ENCODE results near the gene HMX2. TPM values are rescaled to one million over a fixed set of nuclear protein-coding genes. Genes with fewer than 3 reads are reported as not detected.

The HMX2 gene
- total RNA-seq, 4 donors from 2014 or later: not detected

GRCh38 chr10:123146894-123147634, 872 bp upstream of the HMX2 start:
- intact Hi-C loops (cut with DNase I): no loop called here
- H3K27me3 ChIP-seq: peaks cover 6 to 100% (median 96%) of the 10 kb centered on the region in 4 donors
- H3K4me1 ChIP-seq: peaks cover 43 to 79% (median 65%) of the 10 kb centered on the region in 4 donors
- WGBS: 11% methylated on average over 24 of the region's 24 CpGs
- H3K36me3 ChIP-seq: no peaks in the 10 kb centered on the region
- H3K27ac ChIP-seq (replicated peaks in 1 of 4): no peak overlapping the region
- H3K4me3 ChIP-seq: no peak overlapping the region
- H3K9me3 ChIP-seq: no peaks in the 10 kb centered on the region
- peak; percentile 80 for DNase-seq (ENCODE audit: extremely low spot score)
- TF ChIP-seq POLR2A (IDR thresholded peaks at IDR 0.05; ENCODE audit: low read depth) (no peak), EP300 (IDR thresholded peaks at IDR 0.05) (no peak), CTCF (IDR thresholded peaks at IDR 0.05) (no peak), POLR2AphosphoS5 (IDR thresholded peaks at IDR 0.05) (no peak)

- H3K36me3 ChIP-seq: no peaks in the 10 kb centered on the region
- WGBS: 4% methylated on average over 48 of the region's 55 CpGs
- peaks cover 37 to 66% (median 55%) of the 10 kb centered on the region in 4 donors for H3K4me1 ChIP-seq
- H3K9me3 ChIP-seq: no peaks in the 10 kb centered on the region
- no peak for TF ChIP-seq CTCF (IDR thresholded peaks at IDR 0.05)
- TF ChIP-seq POLR2AphosphoS5 (IDR thresholded peaks at IDR 0.05): no peak
- TF ChIP-seq EP300 (IDR thresholded peaks at IDR 0.05): no peak
- DNase-seq (ENCODE audit: extremely low spot score): peak; percentile 42
- H3K27ac ChIP-seq (replicated peaks in 1 of 4): no peak overlapping the region
- intact Hi-C loops (cut with DNase I): no loop called here
- H3K4me3 ChIP-seq: peak overlapping the region in 3 of 4 donors; percentile 7 to 14 (median 13)
- H3K27me3 ChIP-seq: peaks cover 6 to 100% (median 86%) of the 10 kb centered on the region in 4 donors
These were observed 652 bp downstream of the HMX2 start for GRCh38 chr10:123148414-123149161.

- Histone ChIP-seq H3K9me3 (no peaks in the 10 kb centered on the region), H3K27ac (replicated peaks in 1 of 4) (no peak overlapping the region), H3K27me3 (peaks cover 6 to 94% (median 82%) of the 10 kb centered on the region in 4 donors), H3K4me1 (peaks cover 37 to 69% (median 55%) of the 10 kb centered on the region in 4 donors), H3K4me3 (peak overlapping the region; percentile 40 to 56 (median 42)), H3K36me3 (no peaks in the 10 kb centered on the region)
- TF ChIP-seq POLR2A (IDR thresholded peaks at IDR 0.05; ENCODE audit: low read depth) (no peak), CTCF (IDR thresholded peaks at IDR 0.05) (no peak), EP300 (IDR thresholded peaks at IDR 0.05) (no peak), POLR2AphosphoS5 (IDR thresholded peaks at IDR 0.05) (no peak)
- 9% methylated on average over 11 of the region's 12 CpGs for WGBS
- DNase-seq (ENCODE audit: extremely low spot score): no peak
- intact Hi-C loops (cut with DNase I): no loop called here
These were observed 1.2 kb downstream of the HMX2 start for GRCh38 chr10:123149162-123149567.

GRCh38 chr10:123149568-123150270, 1.8 kb downstream of the HMX2 start:
- intact Hi-C loops (cut with DNase I): loop anchor here (10.0 kb wide), 1 partner anchor 195 kb away; the partner anchor contains the start of gene C10orf88
- H3K4me1 ChIP-seq: peaks cover 37 to 70% (median 55%) of the 10 kb centered on the region in 4 donors
- H3K27ac ChIP-seq (replicated peaks in 1 of 4): no peak overlapping the region
- peaks cover 6 to 88% (median 77%) of the 10 kb centered on the region in 4 donors for H3K27me3 ChIP-seq
- no peaks in the 10 kb centered on the region for H3K9me3 ChIP-seq
- TF ChIP-seq CTCF (IDR thresholded peaks at IDR 0.05): no peak
- no peak for TF ChIP-seq POLR2AphosphoS5 (IDR thresholded peaks at IDR 0.05)
- TF ChIP-seq POLR2A (IDR thresholded peaks at IDR 0.05; ENCODE audit: low read depth): no peak
- TF ChIP-seq EP300 (IDR thresholded peaks at IDR 0.05): no peak
- peak overlapping the region; percentile 40 to 56 (median 42) for H3K4me3 ChIP-seq
- no peaks in the 10 kb centered on the region for H3K36me3 ChIP-seq
- DNase-seq (ENCODE audit: extremely low spot score): no peak
- WGBS: 6% methylated on average over 36 of the region's 76 CpGs
